NCI-H146 (cell line): ENCODE results near the gene IL22RA2.
"Not testable (repeated sequence)": the region's sequence is repeated elsewhere in the genome, so short reads cannot be mapped to it uniquely, and the experiment has no call there.

Experiments
- DNase-seq: peaks from one replicate; lab custom pipeline; 2025; lab: John Stamatoyannopoulos, UW

IL22RA2 gene

GRCh38 chr6:137173501-137173900 lies at the start of gene IL22RA2:
IL22RA2 (minus strand) TSS chr6:137173644; CDS start chr6:137161749, 11,895 bp downstream.
- DNase-seq, result no peak

- no peak for DNase-seq
Observed at GRCh38 chr6:137222381-137222780, 48.9 kb upstream of the IL22RA2 start.

- peak; percentile 27 for DNase-seq
Observed at GRCh38 chr6:137219664-137220252, 46.3 kb upstream of the IL22RA2 start.

GRCh38 chr6:137218917-137219663 lies 45.6 kb upstream of the IL22RA2 start, which contains the start of gene IFNGR1:
IFNGR1 (minus strand) TSS chr6:137219385; CDS start chr6:137219327, 58 bp downstream.
- DNase-seq, result peak; percentile 96

- DNase-seq, result peak; percentile 59
Observed at GRCh38 chr6:137218473-137218916, 45.1 kb upstream of the IL22RA2 start.

- DNase-seq, result peak; percentile 23
Observed at GRCh38 chr6:137217801-137218472, 44.5 kb upstream of the IL22RA2 start.

- DNase-seq, result peak; percentile 57
Observed at GRCh38 chr6:137216875-137217553, 43.6 kb upstream of the IL22RA2 start.

- no peak for DNase-seq
Observed at GRCh38 chr6:137216106-137216505, 42.7 kb upstream of the IL22RA2 start.

GRCh38 chr6:137215630-137216029 lies 42.2 kb upstream of the IL22RA2 start:
- not testable (repeated sequence) for DNase-seq

- DNase-seq, result no peak
Observed at GRCh38 chr6:137214931-137215330, 41.5 kb upstream of the IL22RA2 start.

GRCh38 chr6:137213813-137214212 lies 40.4 kb upstream of the IL22RA2 start:
- DNase-seq, result no peak

GRCh38 chr6:137213331-137213740 lies 39.9 kb upstream of the IL22RA2 start:
- DNase-seq, result no peak

GRCh38 chr6:137211910-137212309 lies 38.5 kb upstream of the IL22RA2 start:
- DNase-seq, result no peak

GRCh38 chr6:137210903-137211302 lies 37.5 kb upstream of the IL22RA2 start:
- DNase-seq, result no peak

- DNase-seq, result no peak
Observed at GRCh38 chr6:137208279-137208678, 34.8 kb upstream of the IL22RA2 start.

GRCh38 chr6:137207457-137207856 lies 34.0 kb upstream of the IL22RA2 start:
- DNase-seq, result not testable (repeated sequence)

GRCh38 chr6:137206577-137206976 lies 33.1 kb upstream of the IL22RA2 start:
- DNase-seq, result no peak

- no peak for DNase-seq
Observed at GRCh38 chr6:137203256-137203655, 29.8 kb upstream of the IL22RA2 start.

- no peak for DNase-seq
Observed at GRCh38 chr6:137202078-137202477, 28.6 kb upstream of the IL22RA2 start.

GRCh38 chr6:137201006-137201405 lies 27.6 kb upstream of the IL22RA2 start:
- no peak for DNase-seq

GRCh38 chr6:137200288-137200687 lies 26.8 kb upstream of the IL22RA2 start:
- DNase-seq, result no peak
